Muscle layer of colon (tissue), 2 donors: ENCODE measurements around the gene HOXC9.

Experiments
- H3K27ac ChIP-seq: one replicate; pipeline ENCODE4 v1.7.0; 2013; ENCODE audit warnings: low read depth, mild to moderate bottlenecking, low read length, moderate library complexity
- H3K27me3 ChIP-seq, 2 donors: one replicate each; pipeline ENCODE4 v1.7.0; 2013; ENCODE audit warnings: low read length in 2 of 2, mild to moderate bottlenecking in 2 of 2; ENCODE audit not compliant: insufficient read depth in 2 of 2, control insufficient read depth in 1 of 2
- H3K36me3 ChIP-seq: one replicate; pipeline ENCODE4 v1.7.0; 2013; ENCODE audit warnings: mild to moderate bottlenecking, low read length; ENCODE audit not compliant: insufficient read depth
- H3K4me1 ChIP-seq: one replicate; pipeline ENCODE4 v1.7.0; 2013; ENCODE audit warnings: mild to moderate bottlenecking, low read length; ENCODE audit not compliant: insufficient read depth
- H3K4me3 ChIP-seq, 2 donors: one replicate each; pipeline ENCODE4 v1.7.0; 2013; ENCODE audit warnings: low read length in 2 of 2, low read depth in 1 of 2, mild to moderate bottlenecking in 1 of 2, moderate library complexity in 1 of 2
- H3K9ac ChIP-seq: one replicate; pipeline ENCODE4 v1.7.0; 2013; ENCODE audit warnings: low read length
- H3K9me3 ChIP-seq: one replicate; pipeline ENCODE4 v1.7.0; 2013; ENCODE audit warnings: mild to moderate bottlenecking, low read length
- donor health status: abdominal sarcoma.
- donor health status: Adenocarcinoma of cecum.

Gene HOXC9

DNA sequence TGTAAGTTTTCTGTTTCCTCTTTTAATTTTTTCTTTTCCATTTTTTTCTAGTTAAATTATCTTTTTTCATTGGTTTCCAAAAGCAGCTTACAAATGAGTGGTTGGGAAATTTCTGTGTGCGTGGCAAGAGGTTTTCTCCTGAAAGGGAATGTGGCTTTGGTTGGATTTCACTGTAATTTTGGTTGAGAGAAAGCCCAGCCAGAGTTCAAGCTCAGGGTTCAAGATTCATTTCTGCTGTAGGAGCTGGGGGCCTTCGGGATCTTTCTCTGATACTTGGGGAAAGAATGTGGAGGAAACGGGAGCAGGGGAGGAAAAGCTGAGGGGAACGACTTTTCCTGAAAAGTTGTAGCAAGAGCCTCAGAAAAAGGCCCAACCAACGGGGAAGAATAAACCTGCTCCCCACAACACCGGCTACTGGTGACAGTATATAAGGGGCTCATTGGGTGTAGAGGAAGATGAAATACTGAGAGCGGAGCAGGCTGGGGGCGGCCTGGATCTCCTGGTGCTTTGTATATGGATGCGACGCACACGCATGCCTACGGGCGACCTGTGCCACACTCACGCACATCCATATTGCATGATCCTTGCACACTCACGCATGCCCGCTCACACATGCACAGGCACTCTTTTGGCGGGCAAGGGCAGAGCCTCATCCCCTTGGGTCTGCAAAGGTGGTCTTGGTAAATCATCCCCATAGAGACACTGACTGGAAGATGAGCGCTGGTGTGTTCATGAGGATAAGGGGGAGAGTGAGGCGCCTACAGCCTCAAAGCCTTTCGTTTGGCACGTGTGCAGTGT is 13.1 kb upstream of the HOXC9 start:
- Histone ChIP-seq H3K27me3 (peaks cover 68 to 98% of the 10 kb centered on the region in 2 donors), H3K9me3 (no peaks in the 10 kb centered on the region), H3K36me3 (no peaks in the 10 kb centered on the region), H3K4me1 (peaks cover 20% of the 10 kb centered on the region), H3K4me3 (peak overlapping the region; percentile 20 to 63), H3K9ac (no peak overlapping the region), H3K27ac (no peak overlapping the region)

DNA sequence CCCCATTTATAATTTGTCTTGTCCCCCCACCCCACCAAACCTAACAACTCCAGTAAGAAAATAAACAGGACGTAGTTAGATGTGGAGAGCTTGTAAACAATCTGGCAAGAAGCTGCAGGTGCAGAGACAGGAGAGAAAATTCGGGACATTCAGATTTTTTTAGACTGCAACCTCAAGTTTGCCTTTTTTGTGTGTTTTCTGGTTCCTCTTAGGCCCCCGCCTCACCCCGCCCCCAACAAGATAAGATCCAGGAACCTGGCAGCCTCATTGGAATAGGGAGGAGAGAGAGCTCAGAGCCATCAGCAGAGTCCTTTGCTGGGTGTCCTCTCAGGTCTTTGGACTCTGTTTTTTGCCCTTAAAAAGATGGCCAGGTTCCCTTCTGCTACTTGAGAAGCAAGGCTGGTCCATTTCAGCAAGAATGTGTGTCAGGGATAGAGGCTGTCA is 12.2 kb upstream of the HOXC9 start:
- Histone ChIP-seq H3K4me3 (no peak overlapping the region), H3K9ac (no peak overlapping the region), H3K36me3 (no peaks in the 10 kb centered on the region), H3K27me3 (peaks cover 72 to 98% of the 10 kb centered on the region in 2 donors), H3K27ac (no peak overlapping the region), H3K9me3 (no peaks in the 10 kb centered on the region), H3K4me1 (peaks cover 20% of the 10 kb centered on the region)

DNA sequence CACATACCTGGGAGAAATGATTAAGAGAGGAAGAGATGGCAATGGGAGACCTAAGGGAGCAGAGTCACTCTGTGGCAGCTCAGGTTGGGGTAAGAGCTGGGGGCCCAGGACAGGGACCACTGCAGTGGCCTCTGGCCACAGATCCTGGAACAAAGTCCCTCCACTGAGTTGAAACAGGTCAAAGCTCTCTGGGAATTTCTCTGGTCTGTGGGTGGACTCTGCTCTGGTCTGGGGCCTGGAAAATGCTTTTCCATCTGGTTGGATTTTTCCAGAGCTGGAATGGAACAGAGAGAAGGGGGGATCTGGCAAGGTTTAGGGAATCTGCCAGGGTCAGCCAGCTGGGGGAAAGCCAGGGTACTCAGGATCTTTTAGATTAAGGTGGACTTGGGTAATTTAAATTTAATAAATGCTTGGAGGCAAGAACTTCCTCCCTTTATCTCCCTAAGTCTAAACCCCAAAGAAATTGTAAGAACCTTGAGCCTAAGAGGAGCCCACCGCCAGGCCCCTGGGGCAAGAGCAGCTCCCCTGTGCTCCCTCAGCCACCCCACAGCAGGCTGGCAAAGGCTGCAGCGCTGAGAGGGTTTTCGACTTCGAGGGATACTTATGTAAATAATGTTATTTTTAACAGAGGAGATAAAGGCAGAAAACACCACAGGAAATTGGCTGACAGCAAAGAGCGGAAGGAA is 11.3 kb upstream of the HOXC9 start:
- H3K27me3 ChIP-seq: peaks cover 73 to 98% of the 10 kb centered on the region in 2 donors
- H3K9ac ChIP-seq: no peak overlapping the region
- no peaks in the 10 kb centered on the region for H3K9me3 ChIP-seq
- no peak overlapping the region for H3K4me3 ChIP-seq
- H3K36me3 ChIP-seq: no peaks in the 10 kb centered on the region
- no peak overlapping the region for H3K27ac ChIP-seq
- peaks cover 20% of the 10 kb centered on the region for H3K4me1 ChIP-seq

DNA sequence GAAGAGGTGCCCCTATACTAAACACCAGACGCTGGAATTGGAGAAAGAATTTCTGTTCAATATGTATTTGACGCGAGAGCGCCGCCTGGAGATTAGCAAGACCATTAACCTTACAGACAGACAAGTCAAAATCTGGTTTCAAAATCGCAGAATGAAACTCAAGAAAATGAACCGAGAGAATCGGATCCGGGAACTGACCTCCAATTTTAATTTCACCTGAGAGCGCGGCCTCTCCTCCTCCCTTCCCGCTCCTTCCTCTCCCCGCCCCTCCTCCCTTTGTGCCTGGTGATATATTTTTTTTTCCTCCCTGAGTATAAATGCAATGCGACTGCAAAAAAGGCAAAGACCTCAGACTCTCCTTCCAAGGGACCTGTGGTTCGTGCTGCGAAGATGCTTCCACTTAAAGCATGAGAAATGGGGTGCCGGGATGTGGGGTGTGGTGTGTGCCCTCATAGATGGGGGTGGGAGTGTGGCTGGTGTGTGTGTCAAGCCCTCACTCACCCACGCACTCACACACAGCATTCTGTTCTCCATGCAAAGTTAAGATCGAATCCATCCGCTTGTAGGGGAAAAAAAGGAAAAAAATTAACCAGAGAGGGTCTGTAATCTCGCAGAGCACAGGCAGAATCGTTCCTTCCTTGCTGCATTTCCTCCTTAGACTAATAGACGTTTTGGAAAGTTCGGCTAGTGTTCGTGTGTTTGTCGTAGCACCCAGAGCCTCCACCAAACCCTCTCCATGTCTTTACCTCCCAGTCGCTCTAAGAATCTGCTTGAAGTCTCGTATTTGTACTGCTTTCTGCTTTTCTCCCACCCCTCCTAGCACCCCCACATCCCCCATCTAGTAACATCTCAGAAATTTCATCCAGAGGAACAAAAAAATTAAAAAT is 10.5 kb upstream of the HOXC9 start:
- H3K4me1 ChIP-seq: peaks cover 20% of the 10 kb centered on the region
- H3K4me3 ChIP-seq: no peak overlapping the region

DNA sequence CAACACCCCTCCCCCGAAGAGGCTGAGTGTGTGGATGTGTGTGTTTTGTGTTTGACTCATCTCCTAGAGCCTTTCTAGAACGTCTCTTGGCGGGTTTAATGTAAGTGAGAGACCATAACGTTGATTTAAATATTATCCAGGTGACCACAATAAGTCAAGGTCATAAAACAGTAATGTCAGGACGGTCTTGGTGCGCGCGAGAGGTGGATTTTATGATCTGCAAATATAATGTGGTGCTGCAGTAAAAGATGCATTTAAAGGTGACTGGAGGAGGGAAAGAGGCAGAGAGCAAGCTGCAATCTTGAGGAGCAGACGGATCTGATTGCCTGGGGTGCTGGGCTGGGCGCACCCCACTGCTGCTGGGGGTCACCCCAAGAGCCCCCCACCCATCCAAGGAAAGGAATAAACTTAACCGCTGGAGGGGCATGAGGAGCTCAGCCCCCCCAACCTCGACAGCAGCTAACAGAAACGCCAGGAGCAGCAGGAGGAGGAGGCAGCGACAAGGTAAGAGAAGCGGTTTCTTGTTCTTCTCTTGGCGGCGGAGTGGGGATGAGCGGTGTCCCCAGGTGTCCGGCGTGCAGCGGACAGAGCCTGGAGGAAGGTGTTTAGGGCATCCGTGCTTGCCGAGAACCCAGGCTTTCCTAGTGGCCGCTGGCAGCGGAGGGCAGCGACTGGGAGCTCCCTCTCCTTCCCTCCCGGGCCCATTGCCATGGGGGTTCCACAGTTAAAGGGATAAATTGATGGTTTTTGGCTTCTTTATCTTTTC is 9.5 kb upstream of the HOXC9 start:
- Histone ChIP-seq H3K4me3 (no peak overlapping the region), H3K27me3 (peaks cover 78 to 99% of the 10 kb centered on the region in 2 donors), H3K9ac (no peak overlapping the region)

More for the DNA sequence above, 10.5 kb upstream of the HOXC9 start:
- Histone ChIP-seq H3K9me3 (no peaks in the 10 kb centered on the region), H3K36me3 (no peaks in the 10 kb centered on the region), H3K9ac (no peak overlapping the region), H3K27me3 (peaks cover 76 to 98% of the 10 kb centered on the region in 2 donors), H3K27ac (no peak overlapping the region)

DNA sequence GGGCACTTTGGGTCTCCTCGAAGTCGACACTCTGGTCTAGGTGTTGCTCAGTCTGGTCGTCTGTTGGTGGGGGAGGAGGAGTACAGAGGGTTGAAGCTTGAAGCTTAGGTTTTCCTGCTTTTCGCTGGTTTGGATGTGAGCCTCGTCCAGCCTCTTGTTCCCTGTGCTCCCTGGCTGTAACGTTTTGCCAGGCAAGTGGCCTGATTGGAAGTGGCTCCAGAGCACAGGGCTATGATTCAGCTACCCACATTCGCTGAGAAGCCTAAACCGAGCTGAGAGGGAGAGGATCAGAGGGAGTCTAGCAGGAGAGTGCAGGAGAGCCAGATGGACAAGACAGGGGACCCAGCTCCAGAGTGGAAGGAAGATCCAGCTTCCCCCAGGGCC is 8.9 kb upstream of the HOXC9 start:
- peaks cover 8% of the 10 kb centered on the region for H3K4me1 ChIP-seq
- no peaks in the 10 kb centered on the region for H3K9me3 ChIP-seq
- H3K9ac ChIP-seq: no peak overlapping the region
- H3K4me3 ChIP-seq: no peak overlapping the region
- H3K27ac ChIP-seq: no peak overlapping the region
- H3K36me3 ChIP-seq: no peaks in the 10 kb centered on the region
- H3K27me3 ChIP-seq: peaks cover 73 to 99% of the 10 kb centered on the region in 2 donors

More for the DNA sequence above, 9.5 kb upstream of the HOXC9 start:
- Histone ChIP-seq H3K27ac (no peak overlapping the region), H3K36me3 (no peaks in the 10 kb centered on the region), H3K4me1 (peaks cover 13% of the 10 kb centered on the region), H3K9me3 (no peaks in the 10 kb centered on the region)

DNA sequence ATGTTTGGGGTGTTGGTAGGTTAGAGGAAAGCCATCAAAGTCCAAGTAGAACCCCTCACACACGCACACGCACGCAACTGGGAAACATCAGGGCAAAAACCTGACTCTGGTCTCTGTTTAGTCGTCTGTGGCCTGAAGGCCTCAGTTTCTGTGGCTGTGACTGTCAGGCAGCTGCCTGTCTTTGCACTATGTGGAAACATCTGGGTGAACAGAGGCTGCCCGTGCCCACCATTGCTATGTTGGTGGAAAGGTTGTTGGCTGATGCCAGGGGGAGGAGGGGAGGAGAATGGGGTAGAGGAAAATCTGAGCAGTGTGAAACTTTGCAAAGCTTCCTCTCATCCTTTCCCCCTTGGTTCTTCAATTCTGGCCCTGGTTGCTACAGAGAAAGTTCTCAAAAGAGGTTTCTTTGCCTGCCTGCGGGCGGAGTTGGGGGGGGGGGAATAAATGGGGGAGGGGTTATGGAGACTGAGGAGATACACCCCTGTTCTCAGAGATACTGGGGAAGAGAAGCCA is 7.5 kb upstream of the HOXC9 start:
- Histone ChIP-seq H3K27ac (no peak overlapping the region), H3K4me1 (peaks cover 11% of the 10 kb centered on the region), H3K9me3 (no peaks in the 10 kb centered on the region), H3K36me3 (no peaks in the 10 kb centered on the region), H3K9ac (no peak overlapping the region), H3K4me3 (no peak overlapping the region), H3K27me3 (peaks cover 76 to 99% of the 10 kb centered on the region in 2 donors)

DNA sequence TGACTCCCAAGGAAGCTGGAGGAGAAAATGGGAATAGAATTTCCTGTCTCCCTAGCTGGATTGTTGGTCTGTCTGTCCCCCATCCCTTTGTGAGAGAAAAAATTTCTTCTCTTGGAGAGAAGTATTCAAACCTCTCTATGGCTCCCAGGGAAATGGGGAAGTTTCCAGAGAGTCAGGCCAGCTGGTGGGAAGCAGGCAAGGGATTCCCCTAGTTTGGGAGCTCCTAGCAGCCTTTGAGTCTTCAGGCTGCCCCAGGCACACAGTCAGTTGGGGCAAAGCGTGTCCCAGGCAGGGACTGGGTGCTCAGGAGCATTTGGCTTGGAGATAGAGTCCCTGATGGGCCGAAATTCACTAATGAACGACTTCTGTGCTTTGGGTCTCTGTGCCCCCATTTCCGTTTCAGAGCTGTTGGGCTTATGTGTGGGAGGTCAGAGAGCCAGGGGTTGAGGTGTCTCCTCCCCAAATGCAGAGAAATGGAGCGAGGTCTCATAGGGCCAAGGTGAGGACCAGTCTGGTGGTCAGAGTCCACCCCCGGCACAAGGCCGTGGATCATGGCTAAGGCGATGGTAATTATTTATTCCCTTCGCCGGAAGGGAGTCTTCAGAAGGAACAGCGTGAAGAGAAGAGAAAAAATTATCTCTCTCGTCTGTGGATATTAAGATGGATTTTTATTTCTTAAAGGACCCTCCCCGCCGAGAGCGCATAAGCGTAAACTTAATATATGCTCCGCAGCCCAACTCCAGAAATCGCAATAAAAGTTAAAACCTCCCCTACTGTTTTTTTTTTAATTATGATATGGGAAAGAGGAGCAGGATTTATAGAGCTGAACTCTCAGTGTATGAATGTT is 6.6 kb upstream of the HOXC9 start:
- Histone ChIP-seq H3K4me3 (no peak overlapping the region), H3K27ac (no peak overlapping the region), H3K27me3 (peaks cover 76 to 99% of the 10 kb centered on the region in 2 donors)

DNA sequence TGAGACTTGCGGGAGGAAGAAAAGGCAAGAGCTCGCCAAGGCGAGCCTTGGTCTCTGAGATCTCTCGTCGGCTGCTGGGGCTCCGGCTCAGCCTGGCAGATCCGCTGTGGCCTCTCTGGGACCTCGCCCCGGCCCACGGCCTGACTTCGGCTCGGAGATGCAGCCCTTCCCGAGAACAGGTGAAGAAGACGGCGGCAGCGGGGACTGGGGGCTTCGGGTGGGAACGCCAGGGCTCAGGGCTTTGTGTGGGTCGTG is 6.0 kb upstream of the HOXC9 start:
- Histone ChIP-seq H3K27ac (no peak overlapping the region), H3K9ac (no peak overlapping the region), H3K36me3 (no peaks in the 10 kb centered on the region), H3K27me3 (peaks cover 76 to 99% of the 10 kb centered on the region in 2 donors), H3K9me3 (no peaks in the 10 kb centered on the region), H3K4me1 (peaks cover 11% of the 10 kb centered on the region), H3K4me3 (no peak overlapping the region)

More for the DNA sequence above, 6.6 kb upstream of the HOXC9 start:
- peaks cover 11% of the 10 kb centered on the region for H3K4me1 ChIP-seq
- H3K9me3 ChIP-seq: no peaks in the 10 kb centered on the region
- H3K9ac ChIP-seq: no peak overlapping the region
- no peaks in the 10 kb centered on the region for H3K36me3 ChIP-seq
